ENCODE results near the gene PM20D1. TPM values are rescaled to one million over a fixed set of nuclear protein-coding genes. Genes with fewer than 3 reads are reported as not detected.

PM20D1 gene
- total RNA-seq, 4 donors from 2014 or later, result 33.0 to 77.4 (median 57.8) TPM

- no peaks in the 10 kb centered on the region for H3K27me3 ChIP-seq
- no peaks in the 10 kb centered on the region for H3K4me1 ChIP-seq
- no peak for DNase-seq (ENCODE audit: low spot score in 2 of 2)
- TF ChIP-seq EP300 (IDR thresholded peaks at IDR 0.05), result no peak
- TF ChIP-seq CTCF (IDR thresholded peaks at IDR 0.05), result no peak
- no peak for TF ChIP-seq POLR2AphosphoS5 (IDR thresholded peaks at IDR 0.05)
- no peak for TF ChIP-seq POLR2A (IDR thresholded peaks at IDR 0.05)
- H3K9me3 ChIP-seq, result no peaks in the 10 kb centered on the region
- H3K36me3 ChIP-seq, result no peaks in the 10 kb centered on the region
- H3K27ac ChIP-seq, result no peak overlapping the region
- WGBS, result 63% methylated on average over 3 of the region's 3 CpGs
- H3K4me3 ChIP-seq, result no peak overlapping the region
These were observed 6.7 kb downstream of the PM20D1 start for GRCh38 chr1:205843036-205843859.

- Histone ChIP-seq H3K27me3 (no peaks in the 10 kb centered on the region), H3K36me3 (no peaks in the 10 kb centered on the region), H3K9me3 (no peaks in the 10 kb centered on the region), H3K4me3 (no peak overlapping the region), H3K27ac (no peak overlapping the region), H3K4me1 (no peaks in the 10 kb centered on the region)
- WGBS, result 87% methylated on average over 2 of the region's 2 CpGs
- no peak for DNase-seq (ENCODE audit: low spot score in 2 of 2)
- TF ChIP-seq POLR2A (IDR thresholded peaks at IDR 0.05) (no peak), CTCF (IDR thresholded peaks at IDR 0.05) (no peak), EP300 (IDR thresholded peaks at IDR 0.05) (no peak), POLR2AphosphoS5 (IDR thresholded peaks at IDR 0.05) (no peak)
These were observed 7.7 kb downstream of the PM20D1 start for GRCh38 chr1:205842229-205842628.

GRCh38 chr1:205840146-205840923 lies 9.6 kb downstream of the PM20D1 start:
- H3K27me3 ChIP-seq, result no peaks in the 10 kb centered on the region
- no peaks in the 10 kb centered on the region for H3K4me1 ChIP-seq
- H3K36me3 ChIP-seq, result no peaks in the 10 kb centered on the region
- no peaks in the 10 kb centered on the region for H3K9me3 ChIP-seq
- H3K27ac ChIP-seq, result no peak overlapping the region
- DNase-seq (ENCODE audit: low spot score in 2 of 2), result no peak
- no peak overlapping the region for H3K4me3 ChIP-seq
- WGBS, result 75% methylated on average over 4 of the region's 4 CpGs
- TF ChIP-seq POLR2A (IDR thresholded peaks at IDR 0.05) (no peak), POLR2AphosphoS5 (IDR thresholded peaks at IDR 0.05) (no peak), EP300 (IDR thresholded peaks at IDR 0.05) (no peak), CTCF (IDR thresholded peaks at IDR 0.05) (no peak)

- H3K4me3 ChIP-seq, result no peak overlapping the region
- no peaks in the 10 kb centered on the region for H3K36me3 ChIP-seq
- H3K27ac ChIP-seq, result no peak overlapping the region
- DNase-seq (ENCODE audit: low spot score in 2 of 2), result no peak
- H3K9me3 ChIP-seq, result no peaks in the 10 kb centered on the region
- no peaks in the 10 kb centered on the region for H3K4me1 ChIP-seq
- H3K27me3 ChIP-seq, result no peaks in the 10 kb centered on the region
- 76% methylated on average over 7 of the region's 7 CpGs for WGBS
- no peak for TF ChIP-seq POLR2A (IDR thresholded peaks at IDR 0.05)
- no peak for TF ChIP-seq CTCF (IDR thresholded peaks at IDR 0.05)
- TF ChIP-seq EP300 (IDR thresholded peaks at IDR 0.05), result no peak
- TF ChIP-seq POLR2AphosphoS5 (IDR thresholded peaks at IDR 0.05), result no peak
These were observed 12.5 kb downstream of the PM20D1 start for GRCh38 chr1:205837382-205837970.

- TF ChIP-seq POLR2A (IDR thresholded peaks at IDR 0.05) (no peak), POLR2AphosphoS5 (IDR thresholded peaks at IDR 0.05) (no peak), CTCF (IDR thresholded peaks at IDR 0.05) (no peak), EP300 (IDR thresholded peaks at IDR 0.05) (no peak)
- 74% methylated on average over 4 of the region's 4 CpGs for WGBS
- Histone ChIP-seq H3K9me3 (no peaks in the 10 kb centered on the region), H3K36me3 (no peaks in the 10 kb centered on the region), H3K4me3 (no peak overlapping the region), H3K27me3 (no peaks in the 10 kb centered on the region), H3K4me1 (no peaks in the 10 kb centered on the region), H3K27ac (no peak overlapping the region)
- DNase-seq (ENCODE audit: low spot score in 2 of 2), result no peak
These were observed 15.2 kb downstream of the PM20D1 start for GRCh38 chr1:205834751-205835150.
